Peyer's patch (tissue), 4 donors: ENCODE data around the gene MYH13. TPM values are rescaled to one million over a fixed set of nuclear protein-coding genes. Genes with fewer than 3 reads are reported as not detected.

Source experiments
- DNase-seq, 3 donors: peaks; one replicate each; pipeline ENCODE4 v3.0.0-alpha.2; 2017 to 2019
- H3K27ac ChIP-seq, 4 donors: fragments of 200-600 bp; sonication (generic); one replicate each; pipeline ENCODE4 v1.5.1; 2016 to 2019
- H3K27me3 ChIP-seq, 2 donors: fragments of 200-600 bp; sonication (generic); one replicate each; pipeline ENCODE4 v1.5.1; 2019
- H3K36me3 ChIP-seq, 3 donors: fragments of 200-600 bp; sonication (generic); one replicate each; pipeline ENCODE4 v1.5.1; 2016 to 2019
- H3K4me1 ChIP-seq, 4 donors: fragments of 200-600 bp; sonication (generic); one replicate each; pipeline ENCODE4 v1.5.1; 2016 to 2019
- H3K4me3 ChIP-seq, 4 donors: fragments of 200-600 bp; sonication (generic); 1 replicate in 3 of 4; 2 replicates in 1 of 4; pipeline ENCODE4 v1.5.1; 2016 to 2019; ENCODE audit warnings: mild to moderate bottlenecking in 1 of 4
- H3K9me3 ChIP-seq, 4 donors: fragments of 200-600 bp; sonication (generic); one replicate each; pipeline ENCODE4 v1.5.1; 2016 to 2019; ENCODE audit warnings: mild to moderate bottlenecking in 1 of 4
- POLR2A ChIP-seq, 2 donors: fragments of 450-650 bp; IDR thresholded peaks; one replicate each; pipeline ENCODE4 v1.5.1; 2017; ENCODE audit warnings: antibody characterized with exemption in 2 of 2, mild to moderate bottlenecking in 2 of 2, moderate library complexity in 2 of 2
- total RNA-seq, 4 donors: library from RNA; depleted of rRNA; stranded (reverse); fragments of >200 nt; gene quantifications; one replicate each; pipeline ENCODE4 v1.1.0, GENCODE V29; 2016
- TF ChIP-seq, protein P1 (sequence below), 6 experiments: fragments of 450-650 bp in 4 of 6; fragments of 200-600 bp in 2 of 6; sonication (generic) in 1 of 6; IDR thresholded peaks; one replicate each; pipeline ENCODE4 v1.5.1; 2017 to 2019; ENCODE audit warnings: antibody characterized with exemption in 6 of 6, mild to moderate bottlenecking in 3 of 6, moderate library complexity in 1 of 6

The MYH13 gene
- total RNA-seq, 4 donors from 2014 or later = 0.19 to 11.6 TPM; not detected in 2

- no peak for DNase-seq
- H3K27ac ChIP-seq = no peak overlapping the region
- H3K27me3 ChIP-seq = no peaks in the 10 kb centered on the region
- H3K36me3 ChIP-seq = no peaks in the 10 kb centered on the region
- no peaks in the 10 kb centered on the region for H3K4me1 ChIP-seq
- no peak overlapping the region for H3K4me3 ChIP-seq
- no peaks in the 10 kb centered on the region for H3K9me3 ChIP-seq
- TF ChIP-seq POLR2A (IDR thresholded peaks at IDR 0.05) = no peak
- TF ChIP-seq, protein P1, sequence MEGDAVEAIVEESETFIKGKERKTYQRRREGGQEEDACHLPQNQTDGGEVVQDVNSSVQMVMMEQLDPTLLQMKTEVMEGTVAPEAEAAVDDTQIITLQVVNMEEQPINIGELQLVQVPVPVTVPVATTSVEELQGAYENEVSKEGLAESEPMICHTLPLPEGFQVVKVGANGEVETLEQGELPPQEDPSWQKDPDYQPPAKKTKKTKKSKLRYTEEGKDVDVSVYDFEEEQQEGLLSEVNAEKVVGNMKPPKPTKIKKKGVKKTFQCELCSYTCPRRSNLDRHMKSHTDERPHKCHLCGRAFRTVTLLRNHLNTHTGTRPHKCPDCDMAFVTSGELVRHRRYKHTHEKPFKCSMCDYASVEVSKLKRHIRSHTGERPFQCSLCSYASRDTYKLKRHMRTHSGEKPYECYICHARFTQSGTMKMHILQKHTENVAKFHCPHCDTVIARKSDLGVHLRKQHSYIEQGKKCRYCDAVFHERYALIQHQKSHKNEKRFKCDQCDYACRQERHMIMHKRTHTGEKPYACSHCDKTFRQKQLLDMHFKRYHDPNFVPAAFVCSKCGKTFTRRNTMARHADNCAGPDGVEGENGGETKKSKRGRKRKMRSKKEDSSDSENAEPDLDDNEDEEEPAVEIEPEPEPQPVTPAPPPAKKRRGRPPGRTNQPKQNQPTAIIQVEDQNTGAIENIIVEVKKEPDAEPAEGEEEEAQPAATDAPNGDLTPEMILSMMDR (IDR thresholded peaks at IDR 0.05) = no peak
These were observed 97.4 kb downstream of the MYH13 start for GRCh38 chr17:10275418-10275817.

GRCh38 chr17:10271106-10271562 is 101.7 kb downstream of the MYH13 start:
- no peaks in the 10 kb centered on the region for H3K4me1 ChIP-seq
- TF ChIP-seq POLR2A (IDR thresholded peaks at IDR 0.05) = no peak
- TF ChIP-seq, protein P1 (IDR thresholded peaks at IDR 0.05) = no peak
- DNase-seq = no peak
- H3K27me3 ChIP-seq = no peaks in the 10 kb centered on the region
- no peak overlapping the region for H3K4me3 ChIP-seq
- no peak overlapping the region for H3K27ac ChIP-seq
- no peaks in the 10 kb centered on the region for H3K36me3 ChIP-seq
- no peaks in the 10 kb centered on the region for H3K9me3 ChIP-seq

DNA sequence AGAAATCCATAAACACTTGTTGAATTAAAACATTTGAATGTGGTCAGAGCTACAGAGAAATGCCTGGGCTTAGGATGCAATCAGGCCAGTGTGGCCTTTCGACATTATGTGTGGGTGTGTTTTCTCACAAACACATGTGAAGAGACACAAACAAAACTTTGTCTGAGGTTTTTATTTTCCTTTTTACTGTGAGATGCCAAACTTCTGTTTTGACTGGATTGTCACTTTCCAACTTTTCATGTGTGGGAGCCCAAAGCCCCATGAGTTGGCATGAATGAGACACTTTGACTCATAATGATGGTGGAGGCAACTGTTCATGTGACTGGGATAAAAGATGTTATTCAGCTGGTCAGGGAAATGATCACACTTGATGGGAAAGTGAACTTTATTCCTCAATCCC is 102.5 kb downstream of the MYH13 start:
- no peak for TF ChIP-seq POLR2A (IDR thresholded peaks at IDR 0.05)
- TF ChIP-seq, protein P1 (IDR thresholded peaks at IDR 0.05) = no peak
- Histone ChIP-seq H3K4me3 (no peak overlapping the region), H3K27ac (no peak overlapping the region), H3K36me3 (no peaks in the 10 kb centered on the region), H3K4me1 (no peaks in the 10 kb centered on the region), H3K9me3 (no peaks in the 10 kb centered on the region), H3K27me3 (no peaks in the 10 kb centered on the region)
- no peak for DNase-seq

DNA sequence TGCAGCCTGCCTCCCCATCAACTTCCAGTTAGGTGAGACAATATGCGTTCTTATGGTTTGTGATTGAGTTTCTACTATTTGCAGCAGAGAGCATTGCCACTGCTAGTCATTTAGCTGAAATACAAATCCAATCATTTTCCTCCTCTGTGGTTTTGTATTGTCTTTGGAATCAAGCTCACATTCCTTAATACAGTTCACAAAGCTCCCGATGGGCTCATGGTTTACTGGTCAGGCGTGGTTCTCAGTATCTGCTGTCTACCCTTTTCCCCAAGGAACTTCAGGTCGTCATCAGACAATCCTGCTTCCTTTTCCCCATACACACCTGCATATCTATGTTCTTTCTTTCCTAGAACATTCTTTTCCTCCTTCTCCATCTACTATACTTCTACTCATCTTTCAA is 104.8 kb downstream of the MYH13 start:
- Histone ChIP-seq H3K4me3 (no peak overlapping the region), H3K27me3 (no peaks in the 10 kb centered on the region), H3K27ac (no peak overlapping the region), H3K9me3 (no peaks in the 10 kb centered on the region), H3K4me1 (no peaks in the 10 kb centered on the region), H3K36me3 (no peaks in the 10 kb centered on the region)
- DNase-seq = no peak
- no peak for TF ChIP-seq POLR2A (IDR thresholded peaks at IDR 0.05)
- TF ChIP-seq, protein P1 (IDR thresholded peaks at IDR 0.05) = no peak

- H3K27ac ChIP-seq = no peak overlapping the region
- no peak for TF ChIP-seq POLR2A (IDR thresholded peaks at IDR 0.05)
- TF ChIP-seq, protein P1 (IDR thresholded peaks at IDR 0.05) = no peak
- no peaks in the 10 kb centered on the region for H3K27me3 ChIP-seq
- no peaks in the 10 kb centered on the region for H3K9me3 ChIP-seq
- H3K36me3 ChIP-seq = no peaks in the 10 kb centered on the region
- no peak for DNase-seq
- no peaks in the 10 kb centered on the region for H3K4me1 ChIP-seq
- H3K4me3 ChIP-seq = no peak overlapping the region
These were observed 106.4 kb downstream of the MYH13 start for GRCh38 chr17:10266296-10266876.
